ENCODE results near the gene ZEB2. TPM values are rescaled to one million over a fixed set of nuclear protein-coding genes. Genes with fewer than 3 reads are reported as not detected.

The ZEB2 gene
- total RNA-seq, 1 donor from 2014 or later, result 108 TPM

- Histone ChIP-seq H3K4me1 (ENCODE audit: control insufficient read depth in 3 of 3, insufficient read depth in 3 of 3, low read length in 3 of 3) (no peaks in the 10 kb centered on the region), H3K27me3 (ENCODE audit: control insufficient read depth in 3 of 3, insufficient read depth in 3 of 3, low read length in 3 of 3) (no peaks in the 10 kb centered on the region), H3K36me3 (ENCODE audit: control insufficient read depth in 3 of 3, insufficient read depth in 3 of 3, low read length in 3 of 3) (no peaks in the 10 kb centered on the region), H3K9ac (ENCODE audit: low read depth in 1 of 3, low read length in 3 of 3) (no peak overlapping the region), H3K4me3 (ENCODE audit: low read length in 3 of 3) (no peak overlapping the region), H3K9me3 (ENCODE audit: control insufficient read depth in 3 of 3, low read length in 3 of 3) (no peaks in the 10 kb centered on the region), H3K27ac (ENCODE audit: low read depth, low read length) (no peak overlapping the region)
These were observed 178.4 kb downstream of the ZEB2 start for GRCh38 chr2:144341538-144341937.

GRCh38 chr2:144339048-144339447 is 180.9 kb downstream of the ZEB2 start:
- H3K9me3 ChIP-seq (ENCODE audit: control insufficient read depth in 3 of 3, low read length in 3 of 3), result no peaks in the 10 kb centered on the region
- no peak overlapping the region for H3K27ac ChIP-seq (ENCODE audit: low read depth, low read length)
- H3K9ac ChIP-seq (ENCODE audit: low read depth in 1 of 3, low read length in 3 of 3), result no peak overlapping the region

GRCh38 chr2:144334551-144334950 is 185.4 kb downstream of the ZEB2 start:
- H3K9ac ChIP-seq (ENCODE audit: low read depth in 1 of 3, low read length in 3 of 3), result no peak overlapping the region
- no peaks in the 10 kb centered on the region for H3K27me3 ChIP-seq (ENCODE audit: control insufficient read depth in 3 of 3, insufficient read depth in 3 of 3, low read length in 3 of 3)
- no peaks in the 10 kb centered on the region for H3K36me3 ChIP-seq (ENCODE audit: control insufficient read depth in 3 of 3, insufficient read depth in 3 of 3, low read length in 3 of 3)
- no peaks in the 10 kb centered on the region for H3K9me3 ChIP-seq (ENCODE audit: control insufficient read depth in 3 of 3, low read length in 3 of 3)
- H3K4me3 ChIP-seq (ENCODE audit: low read length in 3 of 3), result no peak overlapping the region
- no peak overlapping the region for H3K27ac ChIP-seq (ENCODE audit: low read depth, low read length)
- peaks cover 3 to 14% (median 9%) of the 10 kb centered on the region in 3 donors for H3K4me1 ChIP-seq (ENCODE audit: control insufficient read depth in 3 of 3, insufficient read depth in 3 of 3, low read length in 3 of 3)

More at GRCh38 chr2:144339048-144339447, 180.9 kb downstream of the ZEB2 start:
- H3K4me1 ChIP-seq (ENCODE audit: control insufficient read depth in 3 of 3, insufficient read depth in 3 of 3, low read length in 3 of 3), result no peaks in the 10 kb centered on the region
- no peaks in the 10 kb centered on the region for H3K36me3 ChIP-seq (ENCODE audit: control insufficient read depth in 3 of 3, insufficient read depth in 3 of 3, low read length in 3 of 3)
- no peaks in the 10 kb centered on the region for H3K27me3 ChIP-seq (ENCODE audit: control insufficient read depth in 3 of 3, insufficient read depth in 3 of 3, low read length in 3 of 3)
- H3K4me3 ChIP-seq (ENCODE audit: low read length in 3 of 3), result no peak overlapping the region

Small RNA genes within 50 kb of the gene (small RNA-seq; reads per million reads assigned to genes)
- gene RF01987, result not detected
